ENCODE data around the gene NAT10.
"Not testable (repeated sequence)": the region's sequence is repeated elsewhere in the genome, so short reads cannot be mapped to it uniquely, and the experiment has no call there.

The NAT10 gene

DNA sequence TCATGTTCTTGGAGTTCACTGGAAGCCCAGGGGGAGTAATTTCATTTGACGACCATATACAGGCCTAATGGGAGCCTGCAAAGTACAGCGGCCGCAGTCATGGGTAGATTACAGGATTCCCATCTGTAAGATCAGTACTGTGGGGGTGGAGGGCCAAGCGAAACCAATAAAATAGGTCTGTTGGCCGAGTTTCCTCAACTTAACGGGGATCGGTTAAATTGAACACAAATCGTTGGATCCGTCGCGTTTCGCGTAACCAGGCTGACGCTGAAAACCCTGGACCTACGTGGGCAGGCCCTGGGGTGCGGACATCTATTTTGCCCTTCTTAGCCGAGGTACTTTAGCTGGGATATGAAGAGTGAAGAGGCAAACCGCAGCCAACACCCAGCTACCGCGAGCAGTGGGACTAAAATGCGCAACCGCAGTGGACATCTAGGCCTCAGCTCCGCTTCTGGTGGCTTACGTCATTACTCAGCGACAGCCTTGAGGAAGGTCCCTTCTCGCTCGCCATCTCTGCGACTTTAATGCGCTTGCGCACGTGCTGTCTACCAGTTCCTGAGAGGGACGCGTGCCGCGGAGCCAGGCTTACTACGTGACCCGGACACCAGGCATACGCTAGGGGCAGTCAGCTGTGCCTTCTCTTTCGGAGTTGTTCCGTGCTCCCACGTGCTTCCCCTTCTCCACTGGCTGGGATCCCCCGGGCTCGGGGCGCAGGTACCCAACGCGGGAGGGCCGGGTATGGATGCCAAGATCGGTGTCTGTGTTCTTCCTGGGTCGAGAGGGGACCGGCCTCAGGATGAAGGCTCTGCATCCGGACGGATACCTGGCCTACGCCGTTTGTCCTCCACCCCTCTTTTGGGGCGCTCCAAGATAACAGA lies at the start of gene NAT10:
Gene NAT10 (plus strand): TSS at position 551 of the 878 bp plus-strand sequence. CDS start 2,597 bp downstream, outside the sequence.
- in situ Hi-C loops (cut with MboI; ENCODE audit: low sequenced_read_pairs), result no loop called here

DNA sequence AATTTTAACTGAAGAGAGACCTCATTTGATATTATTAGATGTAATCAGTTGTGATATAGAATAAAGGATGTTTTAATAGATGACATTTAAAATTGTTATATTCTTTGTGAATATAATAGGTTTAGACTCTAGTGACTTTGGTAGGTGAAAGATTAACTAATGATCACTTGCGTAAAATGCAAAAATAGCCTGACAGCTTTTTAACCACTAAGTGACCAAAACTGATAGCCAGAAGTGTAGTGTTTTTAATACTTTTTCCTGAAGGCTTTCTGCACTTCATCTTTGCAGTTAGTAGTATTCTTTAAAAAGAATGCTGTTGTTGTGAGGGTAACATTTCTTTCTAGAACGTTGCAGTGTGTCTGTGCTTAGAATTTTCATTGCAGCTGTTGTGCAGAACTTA lies 48.8 kb upstream of the NAT10 start:
- in situ Hi-C loops (cut with MboI; ENCODE audit: low sequenced_read_pairs), result no loop called here

DNA sequence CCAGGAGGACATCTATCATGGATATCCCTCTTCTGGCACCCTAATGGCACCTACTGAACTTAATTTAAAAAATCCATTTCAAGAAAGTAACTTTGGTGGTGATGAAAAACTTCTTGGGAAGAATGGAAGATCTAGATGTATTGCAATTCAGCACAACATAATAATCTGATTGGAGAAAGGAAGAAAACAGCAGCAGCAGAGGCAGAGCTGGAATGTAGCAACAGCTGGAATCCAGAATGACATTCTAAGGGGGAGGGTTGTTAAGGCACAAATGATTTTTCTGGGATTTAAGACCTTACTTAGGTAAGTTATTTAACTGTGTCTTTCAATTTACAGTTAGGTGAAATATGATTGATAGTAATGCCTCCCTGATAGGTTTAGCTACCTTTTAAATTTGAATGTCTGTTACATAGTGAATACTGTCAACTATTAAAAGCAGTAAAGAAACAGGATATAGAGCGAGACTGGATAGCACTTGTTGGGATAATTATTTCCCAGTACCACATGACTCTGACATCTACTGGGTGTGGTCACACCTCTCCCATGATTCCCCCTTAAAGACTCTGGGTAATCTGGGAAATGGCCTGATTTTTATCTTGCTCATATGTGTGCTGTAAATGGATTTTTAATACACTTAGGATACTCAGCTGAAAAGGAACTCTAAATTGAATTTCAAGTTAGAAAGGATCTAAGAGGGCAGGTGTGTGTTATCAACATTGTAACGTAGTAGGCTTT lies 42.2 kb upstream of the NAT10 start:
- in situ Hi-C loops (cut with MboI; ENCODE audit: low sequenced_read_pairs), result no loop called here

DNA sequence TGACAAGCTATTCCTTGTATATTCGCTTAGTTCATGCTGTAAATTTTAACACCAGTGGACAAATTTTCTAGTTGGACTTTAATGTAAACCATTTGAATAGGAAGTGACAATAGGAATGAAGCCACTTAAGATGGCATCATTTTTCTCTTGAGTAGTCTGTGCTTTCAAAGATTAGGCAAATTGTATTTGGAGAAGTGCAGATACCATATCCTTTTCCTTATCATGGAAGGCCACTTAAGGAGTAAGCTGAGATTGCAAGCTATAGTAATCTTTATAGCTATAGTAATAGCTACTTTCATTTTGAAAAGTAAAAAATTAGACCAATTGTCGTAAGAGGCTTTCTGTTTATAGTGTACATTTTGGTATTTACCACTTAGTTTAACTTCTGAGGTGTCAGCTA lies 41.1 kb upstream of the NAT10 start:
- in situ Hi-C loops (cut with MboI; ENCODE audit: low sequenced_read_pairs), result no loop called here

DNA sequence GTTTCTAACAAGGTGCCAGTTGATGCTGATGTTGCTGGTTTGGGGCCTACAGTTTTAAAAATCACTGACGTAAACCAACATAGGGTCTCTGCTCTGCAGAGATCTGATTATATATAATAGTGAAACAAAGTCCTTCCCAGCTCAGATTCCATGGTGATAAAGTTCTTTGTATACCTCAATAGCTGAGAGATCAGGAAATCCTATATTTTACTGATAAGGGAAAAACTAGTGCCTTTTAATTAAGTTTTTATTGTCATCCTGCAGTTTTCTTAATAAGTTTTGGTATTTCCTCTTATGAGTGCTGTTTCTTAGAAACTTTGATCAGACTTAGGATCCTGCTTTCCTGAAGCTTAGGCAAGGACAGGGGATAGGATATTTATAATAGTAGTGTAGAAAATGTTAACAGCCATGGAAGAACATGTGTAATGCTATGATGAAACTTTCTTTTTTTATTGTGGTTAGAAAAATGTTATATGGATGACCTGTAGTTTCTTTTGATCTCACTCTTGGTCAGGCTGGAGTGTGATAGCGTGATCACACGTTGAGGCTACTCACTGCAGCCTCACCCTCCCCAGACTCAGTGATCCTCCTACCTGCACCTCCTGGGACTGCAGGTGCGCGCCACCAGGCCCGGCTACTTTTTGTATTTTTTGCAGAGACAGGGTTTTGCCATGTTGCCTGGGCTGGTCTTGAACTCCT lies 39.8 kb upstream of the NAT10 start:
- in situ Hi-C loops (cut with MboI; ENCODE audit: low sequenced_read_pairs), result no loop called here

DNA sequence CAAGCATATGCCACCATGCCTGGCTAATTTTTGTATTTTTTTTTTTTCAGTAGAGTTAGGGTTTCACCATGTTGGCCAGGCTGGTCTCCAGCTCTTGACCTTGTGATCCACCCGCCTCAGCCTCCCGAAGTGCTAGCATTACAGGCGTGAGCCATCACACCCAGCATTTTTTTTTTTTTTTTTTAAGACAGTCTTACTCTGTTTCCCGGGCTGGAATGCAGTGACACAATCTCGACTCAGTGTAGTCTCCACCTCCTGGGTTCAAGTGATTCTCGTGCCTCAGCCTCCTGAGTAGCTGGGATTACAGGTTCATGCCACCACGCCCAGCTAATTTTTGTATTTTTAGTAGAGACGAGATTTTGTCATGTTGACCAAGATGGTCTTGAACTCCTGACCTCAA lies 38.7 kb upstream of the NAT10 start:
- in situ Hi-C loops (cut with MboI; ENCODE audit: low sequenced_read_pairs), result not testable (repeated sequence)

DNA sequence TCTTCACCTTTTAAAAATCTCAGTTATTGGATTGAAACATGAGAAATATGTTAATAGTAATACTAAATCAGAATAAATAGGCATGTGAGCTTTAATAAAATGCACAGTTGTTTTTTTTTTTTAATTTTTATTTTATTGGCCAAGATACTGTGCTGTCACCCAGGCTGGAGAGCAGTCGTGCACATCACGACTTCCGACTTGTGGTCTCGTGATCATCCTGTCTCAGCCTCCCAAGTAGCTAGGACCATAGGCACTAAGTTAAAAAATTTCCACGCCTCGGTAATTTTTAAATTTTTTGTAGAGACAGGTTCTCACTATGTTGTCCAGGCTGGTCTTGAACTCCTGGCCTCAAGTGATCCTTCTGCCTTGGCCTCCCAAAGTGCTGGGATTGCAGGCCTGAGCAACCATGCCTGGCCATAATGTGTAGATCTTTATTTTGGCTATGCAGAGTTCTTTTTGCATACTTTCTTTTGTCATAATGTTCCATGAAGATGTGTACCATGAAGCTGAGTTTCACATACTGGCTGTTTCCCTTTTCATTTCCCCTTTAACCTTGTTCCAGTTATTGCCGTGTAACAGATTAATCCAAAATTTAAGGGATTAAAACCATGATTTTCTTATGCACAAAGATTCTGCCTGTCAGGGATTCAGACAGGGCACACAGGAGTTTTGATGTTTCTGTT lies 37.9 kb upstream of the NAT10 start:
- in situ Hi-C loops (cut with MboI; ENCODE audit: low sequenced_read_pairs), result no loop called here

DNA sequence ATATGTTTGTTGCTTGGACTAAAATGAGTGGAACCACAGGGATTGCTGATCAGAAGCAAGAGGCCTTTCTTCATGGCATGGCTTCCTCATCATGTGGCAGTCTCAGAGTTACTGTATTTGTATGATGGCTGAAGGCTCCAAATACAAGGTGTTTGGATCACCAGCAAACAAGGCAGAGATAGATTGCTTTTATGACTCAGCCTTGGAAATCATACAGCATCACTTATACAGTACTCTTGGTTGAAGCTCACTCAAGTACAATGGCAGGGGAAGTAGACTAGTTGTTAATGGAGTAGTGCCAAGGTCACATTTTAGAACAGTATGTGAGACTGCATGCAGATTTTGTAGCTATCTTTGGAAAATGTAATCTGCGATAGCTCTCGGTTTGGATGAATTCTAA lies 37.3 kb upstream of the NAT10 start:
- in situ Hi-C loops (cut with MboI; ENCODE audit: low sequenced_read_pairs), result no loop called here

DNA sequence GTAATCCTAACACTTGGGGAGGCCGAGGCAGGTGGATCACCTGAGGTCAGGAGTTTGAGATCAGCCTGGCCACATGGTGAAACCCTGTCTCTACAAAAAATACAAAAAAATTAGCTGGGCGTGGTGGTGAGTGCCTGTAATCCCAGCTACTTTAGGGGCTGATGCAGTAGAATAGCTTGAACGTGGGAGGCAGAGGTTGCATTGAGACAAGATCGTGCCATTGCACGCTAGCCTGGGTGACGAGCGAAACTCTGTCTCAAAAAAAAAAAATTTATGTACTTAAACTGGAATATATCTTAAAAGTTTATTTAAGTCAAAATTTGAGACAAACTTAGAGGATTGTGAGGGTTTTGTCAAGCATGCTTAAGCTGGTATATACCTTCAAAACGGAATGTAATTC lies 34.1 kb upstream of the NAT10 start:
- in situ Hi-C loops (cut with MboI; ENCODE audit: low sequenced_read_pairs), result not testable (repeated sequence)

DNA sequence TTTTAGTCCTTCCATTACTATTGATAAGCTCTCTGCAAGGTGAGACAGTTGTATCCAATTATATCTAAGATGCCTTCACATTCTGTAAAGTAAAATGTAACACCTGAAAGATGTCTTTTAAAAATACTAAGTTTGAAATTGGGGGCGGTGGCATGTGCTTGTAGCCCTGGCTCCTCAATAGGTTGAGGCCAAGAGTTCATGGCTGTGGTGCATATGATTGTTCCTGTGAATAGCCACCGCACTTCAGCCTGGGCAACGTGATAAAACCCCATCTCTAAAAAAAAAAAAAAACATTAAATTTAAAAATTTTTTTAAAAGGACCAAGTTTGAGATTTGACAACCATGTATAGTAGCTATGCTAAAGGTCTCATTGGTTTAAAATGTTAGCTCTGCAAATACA lies 33.4 kb upstream of the NAT10 start:
- in situ Hi-C loops (cut with MboI; ENCODE audit: low sequenced_read_pairs), result no loop called here

DNA sequence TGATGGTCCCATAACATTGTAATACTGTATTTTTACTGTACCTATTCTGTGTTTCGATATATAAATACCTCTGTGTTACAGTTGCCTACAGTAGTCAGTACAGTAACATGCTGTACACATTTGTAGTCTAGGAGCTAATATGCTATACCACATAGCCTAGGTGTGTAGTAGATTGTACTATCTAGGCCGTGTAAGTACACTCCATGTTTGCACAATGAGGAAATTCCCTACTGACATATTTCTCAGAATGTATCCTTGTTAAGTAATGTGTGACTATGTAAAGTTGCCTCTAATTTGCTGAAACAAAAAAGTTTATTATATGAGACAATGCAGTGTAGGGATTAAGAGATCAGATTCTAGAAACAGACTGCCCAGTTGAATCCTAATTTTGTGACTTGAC lies 32.6 kb upstream of the NAT10 start:
- in situ Hi-C loops (cut with MboI; ENCODE audit: low sequenced_read_pairs), result no loop called here

DNA sequence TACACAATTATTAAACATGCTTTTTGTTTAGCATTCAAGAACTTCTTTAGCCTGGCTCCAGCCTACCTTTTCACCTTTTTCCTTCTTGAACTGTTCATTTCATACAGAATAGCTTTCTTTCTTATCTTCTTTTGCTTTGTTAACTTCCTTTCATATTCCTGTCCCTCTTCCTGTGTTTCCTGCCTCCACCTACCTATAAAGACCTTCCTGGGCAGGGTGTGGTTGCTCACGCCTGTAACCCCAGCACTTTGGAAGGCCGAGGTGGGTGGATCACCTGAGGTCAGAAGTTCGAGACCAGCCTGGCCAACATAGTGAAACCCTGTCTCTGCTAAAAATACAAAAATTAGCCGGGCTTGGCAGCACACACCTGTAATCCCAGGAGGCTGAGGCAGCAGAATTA lies 31.0 kb upstream of the NAT10 start:
- in situ Hi-C loops (cut with MboI; ENCODE audit: low sequenced_read_pairs), result no loop called here

DNA sequence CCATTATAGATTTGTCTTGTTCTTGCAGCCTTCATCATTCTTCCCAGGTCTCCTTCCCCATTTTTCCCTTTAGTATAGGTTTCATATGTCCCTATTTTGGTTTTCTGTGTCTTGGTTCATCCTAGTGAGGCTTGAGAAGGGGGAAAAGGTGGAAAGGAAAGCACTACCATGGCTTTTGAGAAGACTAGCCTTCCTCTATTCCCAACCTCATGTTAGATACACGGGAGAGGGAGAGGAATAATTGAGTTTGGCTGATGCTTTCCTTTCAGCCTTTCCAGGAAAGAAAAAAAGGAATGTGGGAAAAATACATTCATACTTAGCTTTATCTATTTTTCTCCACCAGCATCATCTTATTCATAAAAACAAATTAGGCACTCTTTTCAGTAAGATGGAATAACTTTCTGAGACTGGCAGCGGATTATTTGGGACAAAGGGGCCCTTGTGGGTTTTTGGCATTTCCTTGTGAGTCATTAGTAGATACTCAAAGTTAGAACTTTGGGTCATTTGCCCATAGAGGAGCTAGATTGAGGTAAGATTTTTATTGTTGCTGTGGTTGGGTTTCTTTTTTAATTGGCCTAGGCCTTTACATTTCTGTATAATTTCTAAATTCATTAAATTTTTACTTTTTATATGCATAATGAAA lies 30.1 kb upstream of the NAT10 start:
- in situ Hi-C loops (cut with MboI; ENCODE audit: low sequenced_read_pairs), result no loop called here

DNA sequence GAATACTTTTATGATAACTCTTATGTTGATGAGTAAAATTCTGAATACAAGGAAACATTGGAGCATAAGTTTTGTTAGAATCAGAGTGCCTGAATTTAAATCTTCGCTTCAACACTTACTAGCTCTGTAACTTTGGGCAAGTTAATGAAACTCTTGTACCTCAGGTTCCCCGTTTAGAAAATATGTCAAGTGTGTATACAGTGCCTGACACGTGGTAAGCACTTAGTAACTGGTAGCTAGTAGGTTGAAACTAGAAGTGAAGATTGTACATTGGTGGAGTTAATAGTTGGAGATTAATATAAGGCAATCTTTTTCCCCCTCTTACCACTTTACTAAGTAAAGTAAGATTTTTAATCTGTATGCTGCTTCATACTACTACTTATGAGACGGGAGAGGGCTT lies 24.8 kb upstream of the NAT10 start:
- in situ Hi-C loops (cut with MboI; ENCODE audit: low sequenced_read_pairs), result no loop called here

DNA sequence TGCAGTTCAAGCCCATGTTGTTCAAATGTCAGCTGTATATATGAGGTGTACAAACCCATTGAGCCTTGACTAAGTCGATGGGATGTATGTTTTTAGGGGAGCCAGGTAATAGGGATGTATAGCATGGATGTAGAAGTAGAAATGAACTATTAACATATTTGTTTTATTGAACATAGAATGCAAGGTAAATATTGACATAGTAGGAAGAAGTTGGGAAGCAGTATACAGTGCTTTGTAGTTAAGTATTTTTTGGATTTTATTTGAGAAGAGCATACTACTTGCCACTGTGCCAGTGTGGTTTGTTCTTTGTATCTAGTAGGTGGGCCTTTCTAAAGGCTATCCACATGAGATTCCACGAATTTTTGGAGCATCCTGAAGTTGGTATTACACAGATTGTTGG lies 20.8 kb upstream of the NAT10 start:
- in situ Hi-C loops (cut with MboI; ENCODE audit: low sequenced_read_pairs), result no loop called here

DNA sequence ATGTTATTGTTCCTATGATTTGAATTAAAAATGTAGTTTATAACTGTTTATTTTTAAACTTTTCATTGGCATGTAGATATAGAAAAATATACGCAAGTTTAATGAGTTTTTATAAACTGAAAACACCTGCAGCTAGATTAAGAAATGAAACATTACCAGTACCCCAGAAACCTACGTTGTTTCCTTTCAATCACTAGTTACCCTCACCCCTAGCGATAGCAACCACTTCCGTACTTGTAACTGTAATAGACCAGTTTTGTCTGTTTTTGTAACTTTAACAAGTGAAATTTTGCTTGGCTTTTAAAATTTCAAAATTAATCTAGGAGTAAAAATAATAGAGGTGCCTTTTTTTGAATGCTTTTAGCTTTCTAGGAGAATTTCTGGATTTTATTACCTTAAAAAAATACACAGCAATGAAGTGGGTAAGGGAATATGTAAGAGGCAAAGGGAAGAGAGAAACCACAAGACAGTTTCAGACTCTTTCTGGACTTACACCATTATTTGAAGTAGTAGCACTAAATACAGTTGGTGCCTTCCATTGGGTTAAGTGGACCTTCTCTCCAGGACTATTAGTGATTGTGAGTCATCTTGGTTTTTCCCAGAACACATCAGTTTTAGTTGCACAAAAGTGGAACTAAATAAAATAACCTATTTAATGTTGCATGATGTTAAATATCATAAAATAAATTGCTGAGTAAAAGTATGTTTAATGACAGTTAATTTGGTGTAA lies 18.7 kb upstream of the NAT10 start:
- in situ Hi-C loops (cut with MboI; ENCODE audit: low sequenced_read_pairs), result no loop called here

DNA sequence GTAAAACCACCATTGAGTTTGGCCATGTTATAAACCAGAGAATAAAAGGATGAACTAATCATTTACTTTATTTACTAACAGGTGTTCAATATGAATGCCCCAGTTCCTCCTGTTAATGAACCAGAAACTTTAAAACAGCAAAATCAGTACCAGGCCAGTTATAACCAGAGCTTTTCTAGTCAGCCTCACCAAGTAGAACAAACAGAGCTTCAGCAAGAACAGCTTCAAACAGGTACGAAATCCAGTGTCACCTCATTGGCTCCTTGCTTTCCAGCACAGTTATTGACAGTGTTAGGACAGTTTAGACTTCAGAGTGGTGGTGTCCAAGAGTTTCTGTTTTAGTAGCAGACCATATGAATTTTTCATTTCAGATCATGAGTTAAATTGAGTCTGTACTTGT lies 13.6 kb upstream of the NAT10 start:
- in situ Hi-C loops (cut with MboI; ENCODE audit: low sequenced_read_pairs), result no loop called here

DNA sequence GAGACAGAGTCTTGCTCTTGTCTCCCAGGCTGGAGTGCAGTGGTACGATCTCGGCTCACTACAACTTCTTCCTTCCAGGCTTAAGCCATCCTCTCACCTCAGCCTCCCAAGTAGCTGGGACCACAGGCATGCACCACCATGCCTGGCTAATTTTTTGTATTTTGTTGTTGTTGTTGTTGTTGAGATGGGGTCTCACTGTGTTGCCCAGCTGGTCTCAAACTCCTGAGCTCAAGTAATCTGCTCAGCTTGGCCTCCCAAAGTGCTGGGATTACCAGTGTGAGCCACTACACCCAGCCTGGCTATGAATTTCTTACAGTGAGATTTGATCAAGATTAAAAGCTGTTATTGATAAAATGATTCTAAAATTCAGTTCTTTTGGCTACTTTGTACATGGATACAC lies 10.5 kb upstream of the NAT10 start:
- in situ Hi-C loops (cut with MboI; ENCODE audit: low sequenced_read_pairs), result not testable (repeated sequence)

DNA sequence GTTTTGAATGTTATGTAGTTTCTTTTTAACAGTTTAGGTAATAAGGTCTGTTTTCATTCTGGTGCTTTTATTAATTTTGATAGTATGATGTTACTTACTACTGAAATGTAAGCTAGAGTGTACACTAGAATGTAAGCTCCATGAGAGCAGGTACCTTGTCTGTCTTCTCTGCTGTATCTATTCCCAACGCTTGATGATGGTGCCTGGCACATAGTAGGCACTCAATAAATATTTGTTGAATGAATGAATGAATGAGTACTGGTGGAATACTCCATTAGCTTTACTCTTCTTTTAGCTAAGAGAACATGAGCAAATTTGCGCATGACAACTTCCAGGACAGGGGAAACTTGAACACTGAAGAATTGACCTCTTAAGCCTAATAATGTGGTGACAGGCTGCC lies 6.6 kb upstream of the NAT10 start:
- in situ Hi-C loops (cut with MboI; ENCODE audit: low sequenced_read_pairs), result no loop called here

DNA sequence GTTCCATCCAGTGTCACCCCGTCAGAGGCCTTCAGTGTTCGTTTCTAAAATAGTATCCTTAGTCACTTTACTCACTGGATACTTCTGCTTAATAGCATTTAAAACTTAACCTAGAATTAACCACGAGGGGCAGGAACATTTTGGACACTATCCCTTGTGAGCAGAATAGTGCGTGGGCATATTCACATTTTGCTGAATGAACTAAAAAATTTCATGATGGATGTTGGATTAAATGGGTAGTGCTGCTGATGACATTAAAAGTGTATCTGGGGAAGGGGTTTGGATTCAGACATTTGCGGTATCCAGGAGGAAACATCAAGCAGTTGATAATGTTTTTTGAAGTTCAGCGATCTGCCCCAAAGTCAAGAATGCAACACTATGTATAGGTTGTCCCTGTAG lies 750 bp upstream of the NAT10 start:
- in situ Hi-C loops (cut with MboI; ENCODE audit: low sequenced_read_pairs), result no loop called here

All from HL-60/S4 treated with retinoic acid at 250 ng/mL for 4 days and 3 days (cell line).